Islet precursor cell (in vitro differentiated cells): ENCODE measurements around the gene SHQ1.
"Not testable (repeated sequence)": the region's sequence is repeated elsewhere in the genome, so short reads cannot be mapped to it uniquely, and the experiment has no call there.

Source experiments
- DNase-seq: peaks from one replicate; pipeline ENCODE4 v3.0.0-alpha.2; 2018

The SHQ1 gene

DNA sequence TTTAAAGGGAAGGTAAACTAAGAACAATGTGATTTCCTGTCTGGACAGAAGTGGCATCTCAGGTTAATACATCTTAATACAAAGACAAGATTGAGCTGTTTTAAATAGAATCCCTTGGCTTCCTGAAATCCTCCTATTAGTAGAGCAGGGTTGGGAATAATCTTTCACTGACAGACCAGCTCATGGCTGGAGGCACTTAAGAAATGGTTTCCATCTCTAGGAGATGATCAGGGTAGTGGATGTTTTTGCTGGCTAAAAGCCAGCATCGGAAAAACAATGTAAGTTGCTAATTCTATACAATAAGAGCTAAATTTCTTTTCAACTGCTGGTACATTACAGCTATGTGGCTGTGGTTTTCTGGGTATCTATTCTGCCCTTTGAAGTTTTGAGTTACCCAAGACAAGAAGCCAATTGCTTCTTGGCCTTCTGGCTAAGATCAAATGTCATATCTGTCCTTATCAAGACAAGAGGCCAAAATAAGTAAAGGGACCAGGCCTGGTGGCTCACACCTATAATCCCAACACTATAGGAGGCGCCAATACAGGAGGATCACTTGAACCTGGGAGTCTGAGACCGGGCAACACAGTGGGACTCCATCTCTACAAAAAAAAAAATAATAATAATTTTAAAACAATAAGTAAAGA, 49.6 kb downstream of the SHQ1 start:
- DNase-seq: no peak

DNA sequence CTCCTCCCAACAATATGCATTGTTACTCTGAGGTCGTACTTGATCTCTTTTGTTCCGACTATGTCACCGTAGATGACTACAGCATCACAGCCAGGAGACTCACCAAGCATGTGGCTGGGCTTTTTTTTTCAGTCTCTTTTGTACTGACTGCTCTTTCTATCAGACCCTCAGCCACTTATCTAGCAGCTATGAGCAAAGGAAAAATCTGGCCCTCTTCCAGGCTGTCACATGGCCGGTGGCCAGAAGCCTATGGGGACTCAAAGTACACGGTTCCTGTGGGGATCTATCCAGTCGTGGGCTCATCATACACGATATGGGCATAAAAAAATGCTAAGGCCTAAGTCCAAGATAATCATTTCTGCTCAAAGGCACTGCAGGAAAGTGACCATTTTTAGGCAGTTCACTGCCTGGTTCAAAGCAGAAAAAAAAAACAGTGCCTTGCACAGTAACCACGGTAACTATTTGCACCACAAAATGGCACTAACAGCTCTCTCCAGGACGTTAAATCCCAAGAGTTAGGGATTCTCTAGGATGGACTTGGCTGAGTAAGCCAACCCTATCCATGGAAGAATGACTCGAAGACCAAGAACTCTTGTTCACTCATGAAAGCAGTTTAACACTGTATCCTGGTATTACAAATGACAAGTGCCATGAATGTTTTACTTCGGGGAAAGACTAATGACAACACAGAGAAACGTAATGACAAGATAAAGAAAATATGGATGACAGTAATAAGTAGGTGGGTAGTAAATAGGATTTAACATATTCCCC, 50.3 kb downstream of the SHQ1 start:
- no peak for DNase-seq

DNA sequence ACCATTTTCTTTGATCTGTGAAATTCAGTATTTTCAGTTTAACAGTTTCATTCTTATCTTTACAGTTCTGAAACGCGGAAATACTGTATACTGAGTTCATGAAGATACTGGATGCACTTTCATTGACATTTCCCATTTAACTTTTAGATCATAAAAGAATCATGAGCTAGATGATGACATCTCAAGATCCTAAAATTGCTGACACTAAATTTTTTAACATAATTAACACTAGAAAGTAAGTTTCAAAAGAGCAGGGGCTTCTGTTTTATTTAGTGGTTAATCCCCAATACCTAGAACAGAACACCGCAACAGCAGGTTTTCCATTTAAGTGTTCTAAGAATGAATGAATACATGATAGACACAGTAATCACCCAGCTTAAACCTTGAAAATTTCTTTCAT, 54.2 kb downstream of the SHQ1 start:
- DNase-seq: no peak

DNA sequence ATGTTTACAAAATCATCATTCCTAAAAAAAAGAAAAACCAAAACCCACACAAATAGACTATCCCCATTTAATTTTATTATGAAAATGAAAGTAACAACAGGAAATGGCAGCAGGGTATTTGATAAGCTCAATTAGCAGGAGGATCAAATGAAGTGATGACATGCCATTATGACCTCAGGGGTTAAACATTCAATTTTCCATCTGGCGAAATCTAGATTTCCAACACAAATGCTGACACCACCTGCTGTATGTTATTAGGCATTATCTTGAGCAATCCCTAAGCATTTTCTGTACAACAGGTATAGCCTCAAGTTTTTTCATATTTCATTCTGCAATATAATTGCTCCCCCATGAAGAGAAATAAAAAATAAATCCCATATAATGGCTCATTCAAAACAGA, 57.1 kb downstream of the SHQ1 start:
- no peak for DNase-seq

DNA sequence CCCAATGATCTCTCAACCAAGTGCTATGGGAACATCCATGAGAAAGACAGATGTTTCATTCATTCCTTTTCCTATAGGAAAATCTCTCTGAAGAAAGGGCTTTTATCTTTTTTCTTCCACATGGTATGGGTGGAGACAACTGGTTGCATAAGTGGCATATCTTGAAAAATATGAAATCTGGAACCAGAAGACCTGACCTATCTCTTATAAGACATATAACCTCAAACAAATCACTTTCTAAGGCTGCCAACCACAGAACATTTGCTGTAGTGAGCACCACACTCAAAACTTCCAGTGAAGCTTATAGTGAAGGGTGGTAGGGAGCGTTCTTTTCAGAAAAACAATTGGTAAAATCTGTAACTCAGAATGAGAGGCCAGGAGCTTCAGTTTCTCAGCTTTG, 58.5 kb downstream of the SHQ1 start:
- no peak for DNase-seq

DNA sequence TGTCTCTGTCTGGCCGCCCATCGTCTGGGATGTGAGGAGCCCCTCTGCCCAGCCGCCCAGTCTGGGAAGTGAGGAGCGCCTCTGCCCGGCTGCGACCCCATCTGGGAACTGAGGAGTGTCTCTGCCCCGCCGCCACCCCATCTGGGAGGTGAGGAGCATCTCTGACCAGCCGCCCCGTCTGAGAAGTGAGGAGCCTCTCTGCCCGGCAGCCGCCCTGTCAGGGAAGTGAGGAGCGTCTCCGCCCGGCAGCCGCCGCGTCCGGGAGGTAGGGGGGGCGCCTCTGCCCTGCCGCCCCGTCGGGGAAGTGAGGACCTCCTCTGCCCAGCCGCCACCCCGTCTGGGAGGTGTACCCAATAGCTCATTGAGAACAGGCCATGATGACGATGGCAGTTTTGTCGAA, 60.0 kb downstream of the SHQ1 start:
- not testable (repeated sequence) for DNase-seq

DNA sequence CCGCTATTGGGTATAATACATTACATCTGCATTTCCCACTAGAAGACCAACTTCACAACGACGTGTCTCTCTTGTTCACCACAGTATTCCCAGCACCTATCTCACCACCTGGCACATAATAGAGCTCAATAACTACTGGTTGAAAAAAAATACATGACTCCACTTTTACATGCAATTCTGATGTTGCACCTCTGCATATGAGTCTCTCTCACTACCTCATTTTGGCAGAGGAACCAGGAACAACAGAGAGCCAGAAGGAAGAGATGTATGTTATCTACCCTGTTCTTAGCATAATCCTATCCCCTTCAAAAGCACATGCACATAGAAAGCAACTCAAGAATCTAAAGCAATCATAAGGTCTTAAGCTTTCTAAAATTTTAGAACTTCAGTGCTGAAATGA, 61.6 kb downstream of the SHQ1 start:
- no peak for DNase-seq

DNA sequence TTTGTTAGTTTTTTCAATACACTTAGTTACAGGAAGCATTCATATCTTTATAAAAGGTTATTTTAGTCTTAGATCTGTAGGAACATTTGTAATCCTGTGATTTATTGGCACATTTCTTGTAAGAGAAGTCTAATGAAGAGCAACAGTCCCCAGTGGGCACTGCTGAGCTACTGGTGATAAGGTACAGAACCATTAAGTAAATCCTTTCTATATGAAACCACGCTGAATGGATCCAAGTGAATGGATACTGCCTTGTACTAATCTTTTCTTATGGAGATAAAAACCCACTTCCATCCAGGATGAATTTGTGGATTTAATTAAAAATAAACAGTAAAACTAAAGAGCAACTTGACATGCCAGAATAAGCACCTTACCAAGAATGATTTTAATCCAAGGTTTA, 64.0 kb downstream of the SHQ1 start:
- no peak for DNase-seq

DNA sequence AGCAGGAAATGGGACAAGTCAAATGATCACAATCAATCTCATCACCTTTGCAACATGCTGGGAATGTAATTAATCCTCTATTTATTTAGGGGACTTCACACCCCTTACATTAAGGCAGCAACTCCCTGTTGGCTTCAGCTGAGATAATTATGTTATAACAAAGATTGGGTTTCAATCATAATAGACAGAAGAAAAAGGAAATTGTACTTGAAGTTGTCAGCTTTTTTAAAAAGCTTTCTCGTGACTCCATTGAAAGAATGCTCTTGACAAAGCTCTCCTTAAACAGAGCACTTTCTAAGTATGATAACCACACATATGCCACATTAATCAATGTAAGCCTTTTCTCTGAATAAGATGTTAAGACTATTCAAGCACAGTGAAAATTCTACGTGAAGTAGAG, 65.7 kb downstream of the SHQ1 start:
- no peak for DNase-seq

DNA sequence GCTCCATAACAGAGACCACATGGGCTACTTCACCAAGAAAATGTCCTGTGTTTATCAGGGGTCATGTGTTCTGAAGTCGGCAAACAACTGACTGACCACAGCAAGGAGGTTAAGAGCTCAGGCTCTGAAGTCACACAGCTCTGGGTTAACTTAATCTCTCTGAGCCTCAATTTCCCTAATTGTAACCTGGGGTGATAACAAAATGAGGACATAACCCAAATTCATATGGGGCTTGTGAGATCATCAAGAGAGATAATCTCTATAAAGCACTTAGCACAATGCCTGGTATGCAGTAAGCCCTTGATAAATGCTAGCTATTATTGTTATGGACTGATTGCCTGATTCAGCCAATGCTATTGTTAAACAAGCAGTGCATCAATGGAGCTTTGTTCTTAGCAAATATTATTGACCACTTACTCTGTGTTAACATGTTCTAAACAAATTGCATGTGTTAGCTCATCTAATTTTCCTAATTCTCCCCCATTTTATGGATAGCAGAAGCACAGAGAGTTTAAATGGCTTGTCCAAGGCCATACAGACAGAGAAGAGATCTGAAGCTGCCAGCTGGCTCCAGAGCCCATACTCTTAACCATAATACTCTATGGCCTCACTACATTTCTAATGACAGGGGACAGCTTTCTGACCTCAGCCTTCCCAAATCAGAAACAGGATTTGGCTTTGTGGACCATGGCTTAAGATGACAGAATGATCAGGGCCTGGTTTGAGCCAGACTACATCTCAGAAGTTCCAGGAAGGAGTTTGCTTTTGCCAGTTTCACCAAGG, 78.3 kb downstream of the SHQ1 start:
- DNase-seq: no peak

DNA sequence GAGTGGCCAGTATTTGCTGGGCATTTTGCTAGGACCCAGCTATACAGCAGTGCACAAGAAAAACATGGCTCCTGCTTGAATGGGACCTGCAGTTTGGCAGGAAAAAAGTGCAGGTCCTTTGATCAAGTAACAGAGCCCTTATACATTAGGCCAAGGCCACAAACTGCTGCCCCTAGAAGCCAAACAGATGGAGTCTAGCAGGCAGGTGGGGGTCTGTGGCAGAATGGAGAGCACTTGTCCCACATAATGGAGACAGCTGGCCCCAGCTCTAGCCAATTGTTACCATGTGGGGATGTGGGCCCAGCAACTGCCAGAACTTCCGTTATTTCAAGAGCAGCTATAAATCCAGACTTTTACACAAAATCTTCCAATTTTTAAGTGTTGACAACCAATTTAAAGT, 79.3 kb downstream of the SHQ1 start:
- DNase-seq: no peak

DNA sequence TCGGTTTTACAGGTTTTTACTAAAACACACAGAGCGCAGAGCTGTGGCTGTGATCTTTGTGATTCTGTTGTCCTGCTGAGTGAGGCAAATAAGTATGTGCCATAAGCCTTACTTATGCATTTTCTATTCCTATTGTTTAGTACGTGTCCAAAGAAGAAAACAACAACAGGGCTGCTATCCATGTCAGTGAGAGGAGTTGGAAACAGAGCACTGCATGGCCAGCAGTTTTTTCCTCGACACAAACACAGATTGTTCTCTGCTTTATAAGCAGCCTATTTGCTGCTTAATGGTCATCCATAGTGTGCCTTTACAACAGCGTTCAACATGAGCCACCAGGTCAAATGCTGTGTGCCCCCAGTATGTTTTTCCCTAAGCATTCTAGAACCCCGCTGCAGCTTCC, 79.8 kb downstream of the SHQ1 start:
- no peak for DNase-seq

DNA sequence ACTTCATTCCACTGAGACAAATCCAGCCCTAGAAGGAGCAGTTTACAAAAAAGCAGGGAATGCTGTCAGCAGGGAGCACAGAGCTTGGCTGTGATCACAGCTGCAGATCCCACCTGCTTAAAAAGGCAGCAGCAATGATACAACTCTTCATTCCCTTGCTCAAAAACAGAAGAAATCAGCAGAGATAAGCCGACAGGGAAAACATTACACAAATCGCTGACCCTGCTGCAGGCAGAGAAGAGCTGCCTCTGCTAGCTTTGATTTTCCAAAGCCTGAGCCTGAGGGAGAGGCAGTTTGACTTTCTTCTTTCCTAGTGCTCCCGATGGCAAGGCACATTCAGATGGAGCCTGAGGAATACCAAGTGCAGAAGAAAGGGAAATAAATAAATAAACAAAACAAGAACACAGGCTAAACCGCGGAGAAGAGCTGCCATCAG, 80.2 kb downstream of the SHQ1 start:
- peak; percentile 57 for DNase-seq

DNA sequence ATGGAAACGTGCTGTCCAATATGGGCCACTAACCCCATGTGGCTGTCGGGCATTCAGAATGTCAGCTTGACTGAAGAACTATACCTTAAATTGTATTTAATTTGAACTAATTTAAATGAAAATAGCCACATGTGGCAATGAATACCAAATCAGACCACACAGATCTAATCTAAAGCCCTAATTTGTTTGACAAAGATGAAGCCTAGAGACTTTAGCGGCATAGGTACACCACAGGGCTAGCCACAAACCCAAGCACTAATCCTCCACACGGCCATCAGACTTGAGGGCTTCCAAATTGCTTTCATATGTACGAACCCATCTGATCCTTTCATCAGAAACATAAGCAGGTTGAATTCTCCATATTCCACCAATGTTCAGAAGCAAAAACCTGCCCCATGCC, 81.4 kb downstream of the SHQ1 start:
- no peak for DNase-seq

DNA sequence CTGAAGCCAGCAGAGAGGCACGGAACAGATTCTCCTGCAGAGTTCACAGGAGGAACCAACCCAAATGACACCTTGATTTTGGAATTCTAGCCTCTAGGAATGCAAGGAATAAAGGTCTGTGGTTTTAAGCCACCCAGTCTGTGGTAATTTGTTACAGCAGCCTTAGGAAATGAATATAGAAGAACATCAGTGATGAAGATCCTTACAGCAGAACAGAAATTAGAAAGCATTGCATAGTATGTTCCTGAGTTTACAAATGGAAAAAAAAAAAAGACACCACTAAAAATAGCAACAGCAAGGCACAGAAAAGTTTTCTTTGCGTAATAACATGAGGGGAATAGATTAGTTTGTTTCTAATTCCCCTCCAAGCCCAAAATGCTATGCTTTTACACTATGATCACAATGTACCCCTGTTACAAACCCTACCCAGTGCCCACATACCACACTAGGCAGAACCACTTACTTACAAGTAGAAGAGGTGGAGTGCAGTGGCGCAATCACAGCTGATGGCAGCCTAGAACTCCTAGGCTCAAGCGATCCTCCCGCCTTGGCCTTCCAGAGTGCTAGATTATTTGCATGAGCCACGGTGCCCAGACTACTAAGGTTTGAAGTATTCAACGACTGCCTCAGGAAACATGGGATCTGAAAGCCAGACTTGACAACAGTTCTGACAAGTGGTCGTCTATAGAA, 84.3 kb downstream of the SHQ1 start:
- no peak for DNase-seq

DNA sequence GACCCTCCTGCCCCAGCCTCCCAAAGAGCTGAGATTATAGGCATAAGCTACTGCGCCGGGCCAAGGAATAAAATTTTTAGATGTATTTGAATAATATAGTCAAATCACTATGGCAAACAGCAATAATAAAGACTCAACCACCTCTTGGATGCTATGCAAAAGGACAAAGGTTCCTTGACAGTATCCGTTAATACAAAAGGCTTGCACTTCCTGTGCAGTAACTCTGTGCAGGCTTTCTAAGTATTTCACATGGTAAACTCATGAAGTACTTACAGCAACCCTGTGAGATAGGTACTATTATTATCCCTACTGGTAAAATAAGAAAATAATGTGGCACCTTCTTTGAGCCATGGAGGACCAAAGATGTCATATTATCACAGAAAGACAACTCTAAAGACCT, 86.8 kb downstream of the SHQ1 start:
- DNase-seq: no peak

DNA sequence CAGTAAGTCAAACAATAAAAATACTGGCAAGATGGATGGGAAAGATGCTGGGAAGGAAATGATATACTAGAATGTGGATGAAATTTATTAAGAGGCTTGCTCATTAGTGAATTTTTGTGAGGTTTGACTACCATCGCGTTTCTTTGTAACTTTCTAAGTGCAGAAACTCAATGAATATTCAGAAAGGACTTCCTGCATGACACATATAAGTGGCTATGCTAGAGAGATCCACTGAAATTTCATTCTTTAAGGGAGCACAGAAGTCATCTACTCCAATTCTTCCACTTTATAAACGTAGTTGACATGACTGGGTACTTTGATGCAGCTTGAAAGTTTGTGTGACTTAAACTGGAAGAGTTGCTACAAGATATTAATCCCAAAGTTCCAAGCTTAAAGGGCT, 88.0 kb downstream of the SHQ1 start:
- DNase-seq: no peak

DNA sequence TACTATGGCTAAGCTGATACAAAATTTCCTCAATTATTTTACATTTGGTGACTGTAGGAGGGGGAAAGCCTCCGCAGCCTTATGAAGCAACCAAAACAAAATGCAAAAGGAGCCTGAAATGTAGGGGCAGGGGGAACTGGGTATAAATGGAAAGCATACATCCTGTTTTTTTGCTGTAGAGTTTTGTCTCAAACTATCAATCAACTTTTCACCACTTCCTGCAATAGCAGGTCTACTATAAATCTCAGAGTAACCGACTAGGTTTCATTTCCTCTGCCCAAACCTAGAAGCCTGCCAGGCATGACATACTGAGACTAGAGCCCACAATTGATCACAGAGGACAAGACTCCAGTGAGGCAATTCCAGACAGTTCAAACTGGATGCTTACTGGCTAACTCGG, 91.3 kb downstream of the SHQ1 start:
- DNase-seq: no peak

DNA sequence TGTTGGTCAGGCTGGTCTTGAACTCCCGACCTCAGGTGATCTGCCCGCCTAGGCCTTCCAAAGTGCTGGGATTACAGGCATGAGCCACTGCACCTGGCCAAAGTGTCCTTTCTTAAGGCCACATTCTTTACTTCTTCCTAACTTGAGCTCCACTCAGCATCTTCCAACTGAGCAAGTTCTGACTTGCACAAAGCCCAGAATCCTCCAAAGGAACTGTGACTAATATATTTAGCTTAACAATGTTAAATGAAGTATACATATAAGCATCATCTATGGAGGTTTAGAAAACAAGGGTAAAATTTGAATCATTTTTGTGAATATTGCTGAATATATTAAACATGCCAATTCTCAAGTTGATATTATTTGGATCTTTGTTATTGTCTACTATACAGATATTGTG, 93.7 kb downstream of the SHQ1 start:
- DNase-seq: no peak

DNA sequence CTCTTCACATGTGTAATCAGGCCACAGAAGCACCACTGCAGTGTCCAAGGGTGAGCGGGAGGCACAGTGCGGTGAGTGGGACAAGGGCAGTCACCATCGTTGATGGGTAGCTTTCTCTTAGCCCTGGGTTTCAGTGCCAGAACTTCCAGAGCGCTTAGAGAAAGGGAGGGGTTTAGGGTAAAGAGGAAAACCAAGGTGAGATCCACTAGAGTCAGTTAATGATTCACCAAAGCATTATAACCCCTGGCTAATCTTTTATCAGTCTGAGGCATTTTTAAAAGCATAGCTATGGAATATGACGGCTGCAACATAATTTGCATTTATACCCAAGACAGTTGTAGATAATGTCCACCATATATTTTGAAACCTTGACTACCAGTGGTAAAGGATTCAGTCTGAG, 94.8 kb downstream of the SHQ1 start:
- no peak for DNase-seq

DNA sequence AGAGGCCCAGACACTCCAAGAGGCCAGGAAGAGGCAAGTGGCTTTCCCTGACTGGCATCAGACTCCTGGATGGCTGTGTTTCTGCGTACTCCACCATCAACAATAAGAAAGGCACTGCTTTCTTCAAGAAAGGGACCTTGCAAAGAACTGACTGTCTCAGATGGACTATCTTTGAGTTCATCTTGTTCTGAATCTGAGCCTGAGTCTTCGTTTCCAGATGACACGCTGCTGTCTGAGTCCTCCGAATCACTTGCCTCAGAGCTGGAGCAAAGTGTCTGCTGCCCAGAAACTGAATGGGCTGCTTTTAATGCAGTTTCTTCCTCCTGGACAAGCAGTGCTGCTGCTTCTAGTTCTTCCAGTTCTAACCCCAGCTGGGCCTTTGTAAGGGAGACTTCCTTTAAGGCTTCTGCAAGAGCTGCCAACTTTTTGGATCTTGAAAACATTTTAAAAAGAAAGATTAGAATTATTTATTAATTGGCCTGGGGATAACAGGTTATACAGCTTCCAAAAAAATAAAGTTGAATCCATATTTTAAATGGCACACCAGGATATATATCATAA, 97.8 kb downstream of the SHQ1 start:
- DNase-seq: no peak

DNA sequence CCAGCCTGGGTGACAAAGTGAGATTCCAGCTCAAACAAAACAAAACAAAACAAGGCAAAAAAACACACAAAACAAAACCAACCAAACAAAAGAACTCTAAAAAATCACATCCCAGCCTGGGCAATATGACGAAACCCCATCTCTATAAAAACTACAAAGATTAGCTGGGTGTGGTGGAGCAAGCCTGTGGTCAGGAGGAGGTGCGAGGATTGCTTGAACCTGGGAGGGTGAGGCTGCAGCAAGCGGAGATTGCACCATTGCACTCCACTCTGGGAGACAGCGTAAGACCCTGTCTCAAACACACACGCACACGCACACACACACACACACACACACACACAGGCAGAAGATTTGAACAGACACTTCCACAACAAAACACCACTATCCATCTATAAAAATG, 99.6 kb downstream of the SHQ1 start:
- DNase-seq: no peak
